Amygdala (tissue), 56 donors: ENCODE results near the gene NFYB.
A peak's percentile ranks its signal among the peaks of the same experiment; 100 is the strongest.
"Not testable (repeated sequence)": the region's sequence is repeated elsewhere in the genome, so short reads cannot be mapped to it uniquely, and the experiment has no call there.

Experiments
- DNase-seq, 56 donors: peaks; one replicate each; lab custom pipeline; 2025; lab: John Stamatoyannopoulos, UW

NFYB gene

DNA sequence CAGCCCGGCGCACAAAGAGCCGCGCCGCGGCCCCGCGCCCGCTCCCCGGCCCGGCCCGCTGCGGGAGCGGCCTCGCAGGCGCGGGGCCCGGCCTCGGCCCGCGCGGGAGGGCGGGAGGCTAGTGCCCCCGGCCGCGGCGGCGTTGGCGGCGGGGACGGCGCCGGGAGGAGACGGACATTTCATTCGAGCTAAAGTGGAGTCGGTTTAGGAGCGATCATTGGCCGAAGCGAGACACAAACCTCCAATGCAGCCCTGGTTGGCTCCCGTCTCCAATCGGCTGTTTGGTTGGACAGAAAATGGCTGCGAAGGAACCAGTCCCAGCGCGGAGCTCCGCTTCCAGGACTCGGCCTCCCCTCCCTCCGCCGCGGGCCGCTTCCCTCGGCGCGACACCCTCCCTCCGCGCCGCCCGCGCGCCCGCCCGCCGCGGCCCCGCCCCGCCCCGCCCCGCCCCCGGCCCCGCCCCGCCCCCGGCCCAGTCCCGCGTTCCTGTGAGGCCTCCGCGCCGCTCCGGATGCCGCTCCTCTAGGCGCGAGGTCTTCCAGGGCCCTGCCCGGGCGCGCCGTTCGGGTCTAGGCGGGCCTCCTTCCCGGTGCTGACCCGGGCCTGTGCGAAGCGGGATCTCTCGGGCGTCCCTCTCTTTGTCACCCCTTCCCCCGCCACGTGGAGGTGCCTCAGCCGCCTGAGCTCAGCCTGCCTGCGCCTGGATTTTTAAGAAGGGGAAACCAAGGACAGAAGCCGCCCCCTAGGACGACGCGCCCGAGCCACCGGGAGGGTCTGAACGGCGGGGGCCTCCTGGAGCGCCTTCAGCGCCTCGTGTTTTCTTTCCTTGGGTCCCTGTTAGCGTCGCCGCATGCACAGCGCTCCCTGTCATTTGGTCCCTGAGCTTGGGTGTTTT is at the start of gene NFYB:
TSS of gene NFYB (minus strand) at position 309 of the 895 bp plus-strand sequence. CDS start 2,757 bp downstream, outside the sequence.
- peak; percentile 36 to 97 (median 91) for DNase-seq

DNA sequence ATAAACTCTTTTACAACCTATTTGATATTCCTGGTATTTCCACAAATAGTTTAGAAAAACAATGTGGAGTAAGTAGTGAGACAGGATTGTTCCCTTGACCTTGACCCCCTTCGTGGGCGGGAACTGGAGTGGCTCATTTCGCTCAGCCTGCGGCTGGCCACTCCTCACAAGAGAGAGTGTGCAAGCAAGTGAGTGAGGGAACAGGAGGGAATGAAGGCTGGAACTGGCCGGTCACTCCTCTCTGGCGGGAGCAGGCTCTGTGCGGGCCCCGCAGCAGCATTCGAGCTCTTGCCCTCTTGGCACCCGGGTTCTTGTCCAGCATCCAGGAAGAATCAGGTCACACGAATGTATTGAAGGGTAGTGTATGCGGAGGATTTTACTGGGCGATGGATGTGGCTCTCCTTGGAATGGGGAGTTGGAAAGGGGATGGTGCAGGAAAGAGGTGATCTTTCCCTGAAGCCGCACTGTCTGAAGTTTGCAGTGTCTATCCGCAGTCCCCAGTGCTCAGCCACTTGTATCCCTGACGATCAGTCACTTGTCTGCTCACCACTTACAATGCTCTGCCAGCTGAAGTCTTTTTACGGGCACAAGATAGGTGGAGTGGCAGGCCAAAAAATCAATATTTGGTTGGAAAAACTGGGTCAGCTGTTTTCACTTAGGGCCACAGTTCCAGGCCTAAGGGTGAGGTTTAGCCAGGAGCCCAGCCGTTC is 49.6 kb upstream of the NFYB start:
- DNase-seq: no peak

DNA sequence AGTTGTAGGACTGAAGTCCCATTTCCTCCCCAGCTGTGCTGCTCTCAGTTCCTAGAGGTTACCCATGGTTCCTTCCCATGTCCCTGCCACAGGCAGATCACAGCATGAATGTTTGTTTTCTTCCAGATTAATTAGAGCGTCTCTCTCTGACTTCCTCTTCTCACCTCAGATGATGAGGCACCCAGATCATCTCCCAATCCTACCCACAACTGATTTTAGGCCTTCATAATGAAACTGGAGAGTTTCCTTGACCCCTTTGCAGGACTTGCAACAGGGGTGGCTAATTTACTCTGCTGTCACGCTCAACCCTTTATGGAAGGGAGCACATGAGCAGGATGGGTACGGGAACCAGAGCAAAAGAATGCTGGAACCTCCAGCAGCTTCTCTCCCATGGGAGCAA is 45.4 kb upstream of the NFYB start:
- no peak for DNase-seq

DNA sequence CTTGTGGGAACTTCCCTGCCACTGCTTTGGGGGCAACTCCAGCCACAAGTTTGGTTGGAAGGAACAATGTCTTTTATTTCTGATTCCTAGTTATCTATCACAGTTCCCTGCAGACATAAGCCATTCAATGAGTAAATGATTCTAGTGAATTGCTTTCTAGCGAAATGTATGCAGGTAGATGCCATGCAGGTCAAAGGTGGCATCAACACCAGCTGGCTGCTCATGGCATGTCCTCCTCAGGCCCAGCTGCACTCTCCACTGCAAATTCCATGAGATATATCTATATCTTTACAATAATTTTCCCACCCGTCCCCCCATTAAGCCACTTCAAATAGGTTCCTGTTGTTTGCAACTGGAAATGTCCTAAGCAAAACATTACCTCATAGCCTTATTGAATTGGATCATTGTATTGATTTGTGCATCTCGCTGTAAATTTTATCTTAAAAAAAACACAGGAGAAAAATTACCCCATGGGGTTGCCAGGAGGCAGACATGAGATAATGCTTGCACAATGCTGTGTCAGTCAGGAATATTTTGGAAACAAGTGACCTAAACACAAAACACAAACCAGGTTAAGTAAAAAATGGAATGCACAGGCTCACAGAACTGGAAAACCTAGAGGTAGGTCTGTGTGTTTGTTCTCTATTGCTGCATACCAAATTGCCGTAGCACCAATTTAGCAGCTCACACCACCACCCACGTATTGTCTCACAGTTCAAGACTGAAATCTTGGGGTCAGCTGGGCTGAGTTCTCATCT is 44.8 kb upstream of the NFYB start:
- no peak for DNase-seq

DNA sequence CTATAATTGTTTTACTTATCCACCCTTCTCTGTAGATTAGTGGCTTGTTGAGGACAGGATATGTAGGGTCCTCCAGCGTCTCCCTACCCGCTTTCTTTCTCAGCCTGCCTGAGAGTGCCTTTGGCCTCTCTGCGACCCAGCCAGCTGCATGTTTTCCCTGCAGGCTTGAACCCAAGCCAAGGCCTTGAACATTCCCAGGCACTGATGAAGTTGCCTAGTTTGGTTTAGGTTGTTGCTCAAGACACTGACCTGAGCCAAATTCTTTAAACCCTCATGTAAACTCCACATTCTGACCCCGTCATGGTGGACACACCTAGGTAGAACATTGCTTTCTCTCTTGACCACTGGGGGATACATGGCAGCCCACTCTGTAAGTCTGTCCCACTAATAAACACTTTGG is 44.1 kb upstream of the NFYB start:
- no peak for DNase-seq

DNA sequence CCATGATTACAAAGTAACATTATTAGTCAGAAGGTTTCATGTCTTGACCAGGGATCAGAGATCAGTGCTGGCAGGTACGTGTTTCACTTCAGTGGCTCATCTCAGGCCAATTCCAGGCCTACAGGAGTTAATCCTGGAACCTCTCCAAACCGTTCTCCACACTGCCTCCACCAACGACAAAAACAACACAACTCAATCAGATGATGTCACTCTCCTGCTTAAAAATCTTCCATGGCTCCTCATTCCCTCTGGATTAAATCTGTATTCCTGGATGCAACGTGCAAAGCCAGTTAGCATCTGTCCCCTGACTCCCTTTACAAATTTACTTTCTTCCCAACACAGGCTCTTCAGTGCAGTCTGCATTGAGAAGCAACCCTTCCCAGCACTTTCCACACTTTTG is 43.3 kb upstream of the NFYB start:
- no peak for DNase-seq

DNA sequence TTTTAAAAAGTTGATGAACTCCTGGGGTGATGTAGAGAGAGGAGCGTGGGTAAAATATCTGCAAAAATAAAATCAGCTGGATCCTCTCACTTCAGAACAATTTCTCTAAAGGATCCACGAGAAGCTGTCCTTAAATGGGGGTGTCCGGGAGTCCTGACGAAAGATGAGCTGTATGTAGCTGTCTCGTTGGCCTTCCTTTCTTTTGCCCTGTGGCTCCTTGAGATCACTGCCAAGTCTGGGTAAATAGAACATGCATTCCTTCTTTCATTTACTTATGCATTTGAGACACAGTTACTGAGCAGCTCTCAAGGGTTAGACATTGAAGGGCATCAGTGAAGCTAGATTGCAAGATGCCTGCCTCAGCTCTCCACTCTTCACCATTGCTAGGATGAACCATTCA is 42.4 kb upstream of the NFYB start:
- DNase-seq: no peak

DNA sequence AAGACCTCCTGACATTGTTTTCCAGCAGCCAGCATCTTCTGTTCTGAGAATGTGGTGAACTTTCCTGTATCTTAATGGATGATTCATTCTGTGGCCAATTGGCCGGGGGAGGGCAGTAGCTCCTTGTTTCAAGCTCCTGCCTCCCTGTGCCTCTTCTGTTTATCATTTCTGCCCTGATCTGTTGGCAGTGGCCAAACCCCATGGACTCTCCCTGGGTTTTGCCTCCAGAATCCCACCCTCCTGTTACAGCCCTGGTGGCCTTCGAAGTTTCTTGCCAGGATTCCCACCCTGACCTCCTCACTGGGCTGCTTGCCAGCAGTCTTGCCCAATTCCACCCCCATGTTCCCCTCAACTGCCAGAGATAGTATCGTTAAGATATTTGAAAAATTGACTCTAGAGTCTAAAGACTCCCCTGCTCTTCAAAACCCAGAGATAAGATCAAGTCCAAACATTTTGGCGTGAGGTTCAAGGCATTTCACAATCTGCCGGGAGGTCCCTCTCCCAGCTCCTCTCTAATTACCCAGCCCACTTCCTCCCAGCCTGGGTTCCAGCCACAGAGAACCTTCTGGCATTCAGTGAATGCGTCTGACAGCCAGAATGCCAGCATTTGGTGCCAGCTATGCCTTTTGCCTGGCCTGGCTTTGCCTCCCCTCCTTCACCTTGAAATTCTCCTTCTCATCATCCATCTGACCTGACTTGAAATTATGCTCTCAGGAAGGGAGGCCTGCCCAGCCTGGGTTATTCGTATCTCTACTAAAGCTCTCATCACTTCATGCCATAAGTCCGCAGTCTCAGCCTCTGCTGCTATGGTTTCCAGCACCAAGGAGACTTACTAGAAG is 39.9 kb upstream of the NFYB start:
- peak in 1 of 56 donors; percentile 1 for DNase-seq

DNA sequence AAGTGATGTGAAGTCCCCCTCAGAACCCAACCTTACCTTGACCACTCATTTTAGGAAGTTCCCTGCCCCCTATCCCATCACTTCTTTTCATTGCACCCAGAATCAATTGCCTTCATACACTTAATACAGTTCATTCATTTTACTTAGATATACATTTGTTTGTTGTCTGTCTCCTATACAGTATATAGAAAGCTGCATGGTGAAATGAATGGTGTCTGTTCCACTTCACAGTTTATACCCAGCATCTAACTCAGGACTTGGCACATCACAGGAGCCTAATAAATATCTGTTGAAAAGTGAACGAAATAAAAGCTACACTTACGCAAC is 39.3 kb upstream of the NFYB start:
- no peak for DNase-seq

DNA sequence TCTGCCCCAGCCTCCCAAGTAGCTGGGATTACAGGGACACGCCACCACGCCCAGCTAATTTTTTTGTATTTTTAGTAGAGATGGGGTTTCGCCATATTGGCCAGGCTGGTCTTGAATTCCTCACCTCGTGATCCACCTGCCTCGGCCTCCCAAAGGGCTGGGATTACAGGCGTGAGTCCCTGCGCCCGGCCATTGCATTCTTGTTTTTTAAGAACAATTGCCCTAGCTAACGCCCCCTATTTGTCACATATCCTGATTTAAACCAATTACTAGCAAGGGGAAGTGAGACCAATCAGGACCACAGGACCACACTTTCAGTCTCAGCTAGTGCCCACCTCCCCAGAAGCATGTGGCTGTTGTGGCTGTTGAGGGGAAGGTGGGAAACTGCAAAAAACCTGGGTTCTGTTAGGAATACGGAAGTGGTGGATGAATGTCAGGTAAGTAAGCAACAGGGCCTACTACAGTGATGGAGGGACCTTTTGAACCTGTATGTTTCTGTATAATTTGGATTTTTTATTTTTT is 37.8 kb upstream of the NFYB start:
- no peak for DNase-seq

DNA sequence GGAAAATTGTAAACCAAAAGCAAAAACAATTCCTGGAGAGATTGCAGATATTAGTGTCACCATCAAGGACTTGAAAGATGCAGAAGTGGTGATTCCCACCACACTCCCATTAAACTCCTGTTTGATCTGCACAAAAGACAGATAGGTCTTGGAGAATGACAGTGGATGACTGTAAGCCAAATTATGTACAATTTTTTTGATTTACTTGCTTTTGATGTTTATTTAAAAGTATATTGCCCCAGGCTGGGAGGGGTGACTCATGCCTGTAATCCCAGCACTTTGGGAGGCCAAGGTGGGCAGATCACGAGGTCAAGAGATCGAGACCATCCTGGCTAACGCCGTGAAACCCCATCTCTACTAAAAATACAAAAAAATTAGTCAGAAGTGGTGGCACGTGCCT is 35.8 kb upstream of the NFYB start:
- not testable (repeated sequence) for DNase-seq

DNA sequence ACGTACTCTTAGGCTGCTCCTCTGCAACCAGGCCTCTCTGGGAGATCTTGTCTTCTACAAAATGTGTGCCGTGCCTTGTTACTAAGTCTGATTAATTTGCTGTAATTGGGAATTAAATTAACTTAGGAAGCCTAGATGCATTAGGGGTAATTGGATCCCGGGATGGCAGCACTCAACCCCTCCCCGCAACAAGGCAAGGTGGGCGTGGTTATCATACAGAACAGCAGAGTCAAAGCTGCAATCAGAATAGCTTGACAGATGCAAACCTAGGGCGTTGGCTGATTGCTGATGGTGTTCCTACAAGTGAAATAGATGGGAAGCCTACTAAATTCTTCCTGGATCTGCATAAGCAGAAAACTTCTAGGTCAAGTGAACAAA is 34.5 kb upstream of the NFYB start:
- DNase-seq: no peak

DNA sequence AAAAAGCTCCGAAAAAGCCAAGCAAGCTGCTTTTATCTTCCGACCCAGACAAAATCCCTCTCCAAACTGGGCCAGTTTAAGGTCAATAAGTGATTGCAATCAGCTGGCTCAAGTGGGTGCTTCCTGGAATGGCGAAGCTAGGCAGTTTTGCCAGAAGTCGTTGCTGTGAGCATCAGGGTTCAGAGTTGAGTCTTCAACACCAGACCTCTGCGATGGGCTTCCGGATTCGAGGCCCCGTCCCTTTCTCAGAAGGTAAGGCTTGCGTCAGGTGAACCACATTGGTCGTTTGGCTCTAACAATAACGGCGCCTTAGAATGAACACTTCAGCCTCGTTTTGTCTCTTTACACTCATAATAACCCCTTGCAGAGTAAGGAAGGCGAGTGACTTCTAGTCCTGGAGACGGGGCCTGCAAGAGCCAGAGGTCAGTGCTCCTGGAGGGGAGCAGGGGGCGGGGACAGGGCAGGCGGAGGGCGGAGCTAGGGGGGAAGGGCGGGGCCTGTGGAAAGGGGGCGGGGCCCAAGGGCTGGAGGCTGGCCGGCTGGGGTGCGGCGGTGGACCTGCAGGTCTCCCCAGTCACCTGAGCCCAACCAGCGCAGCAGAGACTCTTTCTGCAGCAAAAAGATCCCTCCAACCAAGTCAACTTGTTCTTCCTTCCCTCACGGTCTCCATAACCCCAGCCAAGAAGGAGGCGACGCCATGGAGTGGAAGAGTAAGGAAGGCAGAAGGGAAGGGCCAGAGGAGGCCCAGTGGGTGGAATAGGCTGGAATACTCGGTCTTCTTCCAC is 34.0 kb upstream of the NFYB start:
- DNase-seq: no peak

DNA sequence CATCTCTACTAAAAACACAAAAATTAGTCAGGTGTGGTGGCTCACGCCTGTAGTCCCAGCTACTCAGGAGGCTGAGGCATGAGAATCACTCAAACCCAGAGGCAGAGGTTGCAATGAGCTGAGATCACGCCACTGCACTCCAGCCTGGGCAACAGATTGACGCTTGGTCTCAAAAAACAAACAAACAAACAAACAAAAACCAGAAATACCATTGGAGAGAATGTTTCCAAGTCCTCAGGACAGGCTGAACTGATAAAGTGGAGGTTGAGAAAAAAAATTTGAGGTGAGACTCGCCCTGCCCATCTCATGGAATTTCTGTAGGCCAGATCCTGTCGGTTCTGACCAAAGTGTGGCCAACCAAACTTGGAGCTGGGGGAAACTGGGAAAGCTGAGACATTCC is 30.6 kb upstream of the NFYB start:
- no peak for DNase-seq

DNA sequence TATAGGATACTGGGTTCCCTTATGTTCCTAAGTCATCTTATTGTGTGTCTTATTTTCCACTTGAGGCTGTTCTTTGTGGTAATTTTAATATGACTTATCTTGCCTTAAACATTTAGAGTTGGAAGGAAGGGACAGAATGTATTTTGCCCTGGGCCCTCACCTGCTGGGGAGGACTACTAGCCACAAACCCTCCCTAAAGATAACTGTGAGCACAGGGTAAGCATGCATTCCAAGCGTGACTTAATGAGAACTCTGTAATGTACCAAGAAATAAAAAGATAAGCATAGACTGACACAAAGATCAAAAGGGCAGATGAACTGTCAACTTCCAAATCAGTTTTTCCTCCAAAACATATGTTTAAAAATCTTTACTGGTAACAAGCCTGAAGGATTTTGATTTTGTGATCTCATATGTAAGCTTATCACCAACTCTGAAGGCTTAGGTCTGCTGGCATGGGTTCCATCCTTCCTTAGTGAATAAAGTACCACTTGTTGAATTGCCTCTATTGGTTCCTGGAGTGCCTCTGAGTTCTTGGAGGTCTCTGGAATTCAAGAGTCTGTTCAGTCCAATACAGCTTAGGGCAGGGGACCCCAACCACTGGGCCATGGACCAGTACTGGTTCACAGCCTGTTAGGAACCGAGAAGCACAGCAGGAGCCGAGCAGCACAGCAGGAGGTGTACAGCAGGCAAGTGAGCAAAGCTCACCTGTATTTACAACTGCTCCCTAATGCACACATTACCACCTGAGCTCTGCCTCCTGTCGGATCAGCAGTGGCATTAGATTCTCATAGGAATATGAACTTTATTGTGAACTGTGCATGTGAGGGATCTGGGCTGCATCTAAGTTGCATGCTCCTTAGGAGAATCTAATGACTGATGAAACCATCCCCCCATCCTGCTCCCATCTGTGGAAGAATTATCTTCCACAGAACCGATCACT is 29.8 kb upstream of the NFYB start:
- no peak for DNase-seq

DNA sequence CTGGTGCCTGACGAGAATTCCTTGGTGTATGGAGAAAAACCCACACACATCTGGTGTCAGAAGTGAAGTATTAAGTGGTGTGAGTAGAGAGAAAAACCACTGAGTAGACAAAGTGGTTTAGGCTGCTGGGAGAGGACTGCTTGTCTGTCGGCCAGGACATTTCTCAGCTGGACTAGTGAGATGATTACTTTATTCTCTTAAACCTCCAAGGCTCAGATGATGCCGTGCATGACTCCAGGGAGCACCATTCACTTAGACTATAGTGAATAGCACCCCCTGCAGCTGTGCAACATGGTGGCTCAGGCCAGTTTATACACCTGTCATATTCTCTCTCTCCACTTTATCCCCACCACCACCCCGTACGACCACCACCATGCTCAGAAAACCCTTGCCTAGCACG is 28.5 kb upstream of the NFYB start:
- DNase-seq: no peak

DNA sequence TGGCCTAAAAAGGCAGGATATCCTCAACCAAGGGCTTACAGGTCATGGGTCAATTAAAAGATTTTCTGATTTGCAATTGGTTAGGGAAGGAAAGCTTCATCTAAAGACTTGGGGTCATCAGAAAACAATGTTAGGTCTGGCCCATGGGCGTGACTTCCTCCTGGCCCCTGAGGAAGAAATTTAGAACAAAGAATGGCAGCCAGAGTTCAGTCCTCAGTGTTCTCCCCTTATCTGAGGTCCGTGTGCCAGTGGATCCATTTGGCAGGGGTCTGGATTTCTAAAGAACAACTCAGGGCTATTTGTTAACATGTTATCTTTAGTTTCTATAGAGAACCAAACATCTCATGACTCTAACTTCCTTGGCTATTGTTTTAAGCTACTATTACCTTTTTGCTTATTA is 27.8 kb upstream of the NFYB start:
- no peak for DNase-seq

DNA sequence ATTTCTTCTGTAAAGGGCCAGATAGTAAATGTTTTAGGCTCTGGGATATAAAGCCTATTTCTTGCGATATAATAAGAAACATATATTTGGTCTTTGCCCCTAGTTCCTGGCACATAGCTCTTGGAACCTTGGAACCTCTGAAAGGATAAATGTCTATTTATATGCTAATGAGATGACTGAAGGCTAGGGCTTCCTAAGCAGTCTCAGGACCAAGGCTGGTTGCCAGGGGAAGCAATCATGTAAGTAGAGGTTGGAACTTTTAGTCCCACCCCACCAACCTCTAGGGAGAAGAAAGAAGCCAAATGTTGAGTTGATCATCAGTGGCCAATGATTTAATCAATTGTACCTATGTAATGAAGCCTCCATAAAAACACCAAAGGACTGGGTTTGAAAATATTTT is 26.6 kb upstream of the NFYB start:
- no peak for DNase-seq
